ENCODE results near the gene GGN. TPM values are rescaled to one million over a fixed set of nuclear protein-coding genes. Genes with fewer than 3 reads are reported as not detected.

GGN gene
- total and polyA plus RNA-seq, 2 donors (not counting 1 experiment from before 2014, with no cell fraction given) = 0.20 to 0.50 TPM

DNA sequence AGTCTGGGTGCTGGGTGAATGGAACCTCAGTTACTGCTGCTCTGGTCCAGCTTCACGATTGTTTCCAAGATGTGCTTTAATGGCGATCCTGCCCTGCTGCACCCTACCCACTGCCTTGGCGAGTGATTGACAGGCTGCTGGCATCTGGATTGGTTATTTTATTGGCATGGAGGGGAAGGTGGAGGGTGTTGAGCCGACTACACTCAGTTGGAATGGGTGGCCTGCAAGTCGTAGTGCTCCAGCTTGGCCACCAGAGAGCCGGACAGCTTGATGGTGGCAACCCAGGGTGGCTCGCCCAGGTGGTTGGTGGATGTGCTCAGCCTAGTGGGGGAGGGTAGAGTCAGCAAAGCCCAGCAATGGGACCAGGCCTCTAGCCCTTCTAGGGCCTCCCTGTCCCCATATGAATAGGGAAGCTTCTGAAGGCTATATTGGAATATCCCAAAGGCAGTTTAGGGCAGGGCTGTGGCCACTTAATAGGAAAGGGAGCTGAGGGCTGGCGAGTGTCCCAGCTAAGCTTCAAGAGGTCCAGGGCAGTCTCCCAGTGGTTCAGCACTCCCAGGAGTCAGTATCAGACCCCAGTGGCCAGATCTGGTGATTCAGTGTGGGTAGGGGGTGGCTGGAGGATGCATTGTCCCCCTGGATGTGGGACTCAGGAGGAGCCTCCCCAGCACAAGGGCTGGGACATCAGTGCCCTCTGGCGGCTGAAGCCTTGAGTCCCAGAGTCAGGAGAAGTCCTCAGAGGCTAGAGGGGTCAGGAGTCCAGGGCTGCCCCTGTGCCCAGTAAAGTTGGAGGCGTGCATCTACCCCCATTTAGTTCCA, 3.4 kb downstream of the GGN start:
- H3K4me2 ChIP-seq (ENCODE audit: extremely low read depth, insufficient read depth, low read length) = no peak overlapping the region
- H3K36me3 ChIP-seq (ENCODE audit: control insufficient read depth, insufficient read depth, low read length) = peaks cover 14% of the 10 kb centered on the region
- peaks cover 6% of the 10 kb centered on the region for H3K79me2 ChIP-seq (ENCODE audit: control insufficient read depth, insufficient read depth, low read length)
- H3K4me1 ChIP-seq (ENCODE audit: control insufficient read depth, extremely low read depth, insufficient read depth, low read length) = peaks cover 2% of the 10 kb centered on the region
- H3K9ac ChIP-seq (ENCODE audit: insufficient read depth, low read length) = no peak overlapping the region
- TF ChIP-seq, protein P1, sequence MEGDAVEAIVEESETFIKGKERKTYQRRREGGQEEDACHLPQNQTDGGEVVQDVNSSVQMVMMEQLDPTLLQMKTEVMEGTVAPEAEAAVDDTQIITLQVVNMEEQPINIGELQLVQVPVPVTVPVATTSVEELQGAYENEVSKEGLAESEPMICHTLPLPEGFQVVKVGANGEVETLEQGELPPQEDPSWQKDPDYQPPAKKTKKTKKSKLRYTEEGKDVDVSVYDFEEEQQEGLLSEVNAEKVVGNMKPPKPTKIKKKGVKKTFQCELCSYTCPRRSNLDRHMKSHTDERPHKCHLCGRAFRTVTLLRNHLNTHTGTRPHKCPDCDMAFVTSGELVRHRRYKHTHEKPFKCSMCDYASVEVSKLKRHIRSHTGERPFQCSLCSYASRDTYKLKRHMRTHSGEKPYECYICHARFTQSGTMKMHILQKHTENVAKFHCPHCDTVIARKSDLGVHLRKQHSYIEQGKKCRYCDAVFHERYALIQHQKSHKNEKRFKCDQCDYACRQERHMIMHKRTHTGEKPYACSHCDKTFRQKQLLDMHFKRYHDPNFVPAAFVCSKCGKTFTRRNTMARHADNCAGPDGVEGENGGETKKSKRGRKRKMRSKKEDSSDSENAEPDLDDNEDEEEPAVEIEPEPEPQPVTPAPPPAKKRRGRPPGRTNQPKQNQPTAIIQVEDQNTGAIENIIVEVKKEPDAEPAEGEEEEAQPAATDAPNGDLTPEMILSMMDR (conservative IDR thresholded peaks at IDR 0.05 in 1 of 2, IDR thresholded peaks at IDR 0.05 in 1 of 2; ENCODE audit: low read depth in 1 of 2, low read length in 2 of 2) = peak; percentile 8 to 50
- no peak for TF ChIP-seq EZH2 (IDR thresholded peaks at IDR 0.05; ENCODE audit: low read length, missing control alignments)
- H3K9me3 ChIP-seq (ENCODE audit: control insufficient read depth, insufficient read depth, low read depth, low read length) = no peaks in the 10 kb centered on the region
- H3K27ac ChIP-seq (ENCODE audit: insufficient read depth, low read length) = no peak overlapping the region
- H2AFZ ChIP-seq (ENCODE audit: low read length) = no peak overlapping the region
- no peak overlapping the region for H3K4me3 ChIP-seq (replicated peaks in 1 of 4; ENCODE audit: control extremely low read depth in 1 of 4, insufficient read depth in 1 of 4, low read depth in 3 of 4, low read length in 4 of 4)
- no peaks in the 10 kb centered on the region for H3K27me3 ChIP-seq (ENCODE audit: control insufficient read depth, insufficient read depth, low read length)
- DNase-seq (ENCODE audit: low read depth in 2 of 2) = peak; percentile 28 to 40
- H4K20me1 ChIP-seq (ENCODE audit: control insufficient read depth, extremely low read depth, insufficient read depth, low read length) = no peaks in the 10 kb centered on the region

DNA sequence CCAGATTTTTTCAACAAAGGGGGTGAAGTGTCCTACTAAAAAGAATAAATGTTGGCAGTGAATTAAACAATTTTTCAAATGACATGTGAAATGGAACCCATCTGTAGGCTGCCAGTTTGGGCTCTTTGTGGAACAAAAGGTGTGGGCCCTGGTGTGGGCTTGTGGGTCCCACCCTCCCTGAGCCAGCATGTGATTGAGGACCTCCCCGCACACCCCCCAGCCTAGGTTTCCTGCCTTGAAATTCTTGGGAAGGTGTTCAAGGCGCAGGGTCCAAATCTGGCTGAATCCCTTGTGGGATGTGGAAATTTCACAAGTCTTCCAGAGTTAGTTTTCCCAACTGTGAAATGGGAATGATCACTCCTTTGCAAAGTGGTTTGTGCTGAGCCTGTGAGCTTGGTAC, 4.1 kb downstream of the GGN start:
- TF ChIP-seq, protein P1 (conservative IDR thresholded peaks at IDR 0.05 in 1 of 2, IDR thresholded peaks at IDR 0.05 in 1 of 2; ENCODE audit: low read depth in 1 of 2, low read length in 2 of 2) = no peak
- no peak for TF ChIP-seq EZH2 (IDR thresholded peaks at IDR 0.05; ENCODE audit: low read length, missing control alignments)
- no peak overlapping the region for H3K4me3 ChIP-seq (replicated peaks in 1 of 4; ENCODE audit: control extremely low read depth in 1 of 4, insufficient read depth in 1 of 4, low read depth in 3 of 4, low read length in 4 of 4)
- H3K4me1 ChIP-seq (ENCODE audit: control insufficient read depth, extremely low read depth, insufficient read depth, low read length) = peaks cover 2% of the 10 kb centered on the region
- H3K27me3 ChIP-seq (ENCODE audit: control insufficient read depth, insufficient read depth, low read length) = no peaks in the 10 kb centered on the region
- no peak for DNase-seq (ENCODE audit: low read depth in 2 of 2)
- no peak overlapping the region for H3K9ac ChIP-seq (ENCODE audit: insufficient read depth, low read length)
- no peak overlapping the region for H2AFZ ChIP-seq (ENCODE audit: low read length)
- H3K4me2 ChIP-seq (ENCODE audit: extremely low read depth, insufficient read depth, low read length) = no peak overlapping the region
- peaks cover 18% of the 10 kb centered on the region for H3K36me3 ChIP-seq (ENCODE audit: control insufficient read depth, insufficient read depth, low read length)
- H4K20me1 ChIP-seq (ENCODE audit: control insufficient read depth, extremely low read depth, insufficient read depth, low read length) = no peaks in the 10 kb centered on the region
- no peak overlapping the region for H3K27ac ChIP-seq (ENCODE audit: insufficient read depth, low read length)
- H3K79me2 ChIP-seq (ENCODE audit: control insufficient read depth, insufficient read depth, low read length) = peaks cover 4% of the 10 kb centered on the region
- H3K9me3 ChIP-seq (ENCODE audit: control insufficient read depth, insufficient read depth, low read depth, low read length) = no peaks in the 10 kb centered on the region

DNA sequence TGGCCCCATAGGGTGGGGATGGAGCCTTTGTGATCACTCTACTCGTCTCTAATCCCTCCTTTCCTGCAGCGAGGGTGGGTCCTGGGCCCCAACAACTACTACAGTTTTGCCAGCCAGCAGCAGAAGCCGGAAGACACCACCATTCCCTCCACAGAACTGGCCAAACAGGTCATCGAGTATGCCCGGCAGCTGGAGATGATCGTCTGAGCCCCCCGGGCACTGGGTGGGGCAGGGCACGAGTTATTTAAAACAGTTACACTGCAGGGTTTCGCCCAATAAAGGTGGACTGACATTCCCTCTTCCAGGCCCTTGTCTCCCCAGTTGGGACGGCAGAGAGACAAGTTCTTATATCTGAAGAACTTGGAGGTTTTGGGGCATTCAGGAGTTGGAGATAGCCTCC, 4.7 kb downstream of the GGN start:
- no peak for DNase-seq (ENCODE audit: low read depth in 2 of 2)
- Histone ChIP-seq H3K36me3 (ENCODE audit: control insufficient read depth, insufficient read depth, low read length) (peaks cover 18% of the 10 kb centered on the region), H3K9ac (ENCODE audit: insufficient read depth, low read length) (no peak overlapping the region), H3K4me1 (ENCODE audit: control insufficient read depth, extremely low read depth, insufficient read depth, low read length) (peaks cover 2% of the 10 kb centered on the region), H3K4me3 (replicated peaks in 1 of 4; ENCODE audit: control extremely low read depth in 1 of 4, insufficient read depth in 1 of 4, low read depth in 3 of 4, low read length in 4 of 4) (no peak overlapping the region), H3K4me2 (ENCODE audit: extremely low read depth, insufficient read depth, low read length) (no peak overlapping the region), H4K20me1 (ENCODE audit: control insufficient read depth, extremely low read depth, insufficient read depth, low read length) (no peaks in the 10 kb centered on the region), H3K27ac (ENCODE audit: insufficient read depth, low read length) (no peak overlapping the region), H2AFZ (ENCODE audit: low read length) (no peak overlapping the region), H3K79me2 (ENCODE audit: control insufficient read depth, insufficient read depth, low read length) (peaks cover 2% of the 10 kb centered on the region), H3K9me3 (ENCODE audit: control insufficient read depth, insufficient read depth, low read depth, low read length) (no peaks in the 10 kb centered on the region), H3K27me3 (ENCODE audit: control insufficient read depth, insufficient read depth, low read length) (no peaks in the 10 kb centered on the region)
- no peak for TF ChIP-seq EZH2 (IDR thresholded peaks at IDR 0.05; ENCODE audit: low read length, missing control alignments)
- TF ChIP-seq, protein P1 (conservative IDR thresholded peaks at IDR 0.05 in 1 of 2, IDR thresholded peaks at IDR 0.05 in 1 of 2; ENCODE audit: low read depth in 1 of 2, low read length in 2 of 2) = no peak

Measured in fibroblast of lung (primary cell).